NCI-H1436 (cell line): ENCODE data around the gene CMIP.

ENCODE experiments used
- DNase-seq: peaks from one replicate; lab custom pipeline; 2025; lab: John Stamatoyannopoulos, UW

CMIP gene

GRCh38 chr16:81551151-81551808 is 106.7 kb downstream of the CMIP start:
- DNase-seq, result no peak

DNA sequence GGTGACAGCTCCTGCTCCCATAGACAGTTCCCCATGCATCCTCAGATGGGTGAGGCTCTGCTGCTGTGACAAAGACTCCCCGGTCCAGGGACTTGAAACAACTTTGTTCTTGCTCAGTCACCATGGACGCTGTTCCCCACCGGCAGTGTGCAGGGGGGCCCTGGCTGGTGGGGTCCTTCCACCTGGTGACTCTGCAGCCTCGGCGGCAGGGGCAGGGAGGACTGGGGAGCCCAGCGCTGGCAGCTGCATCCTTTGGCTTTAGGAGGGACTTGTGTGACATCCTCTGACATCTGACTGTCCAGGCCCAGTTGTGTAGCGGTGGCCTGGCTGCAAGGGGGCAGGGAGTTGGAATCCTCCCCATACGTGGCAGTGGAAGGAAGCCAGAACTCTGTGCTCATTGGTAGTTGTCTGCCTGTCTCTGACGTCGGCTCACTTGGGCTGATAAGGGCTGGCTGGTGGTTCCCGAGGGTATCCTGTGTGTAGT is 107.3 kb downstream of the CMIP start:
- no peak for DNase-seq

- DNase-seq, result no peak
These were observed 108.1 kb downstream of the CMIP start for GRCh38 chr16:81552743-81553079.

GRCh38 chr16:81553080-81553813 is 108.6 kb downstream of the CMIP start:
- DNase-seq, result no peak

- DNase-seq, result no peak
These were observed 109.4 kb downstream of the CMIP start for GRCh38 chr16:81553814-81554675.

- no peak for DNase-seq
These were observed 110.4 kb downstream of the CMIP start for GRCh38 chr16:81554979-81555378.

- DNase-seq, result no peak
These were observed 111.1 kb downstream of the CMIP start for GRCh38 chr16:81555660-81556059.

DNA sequence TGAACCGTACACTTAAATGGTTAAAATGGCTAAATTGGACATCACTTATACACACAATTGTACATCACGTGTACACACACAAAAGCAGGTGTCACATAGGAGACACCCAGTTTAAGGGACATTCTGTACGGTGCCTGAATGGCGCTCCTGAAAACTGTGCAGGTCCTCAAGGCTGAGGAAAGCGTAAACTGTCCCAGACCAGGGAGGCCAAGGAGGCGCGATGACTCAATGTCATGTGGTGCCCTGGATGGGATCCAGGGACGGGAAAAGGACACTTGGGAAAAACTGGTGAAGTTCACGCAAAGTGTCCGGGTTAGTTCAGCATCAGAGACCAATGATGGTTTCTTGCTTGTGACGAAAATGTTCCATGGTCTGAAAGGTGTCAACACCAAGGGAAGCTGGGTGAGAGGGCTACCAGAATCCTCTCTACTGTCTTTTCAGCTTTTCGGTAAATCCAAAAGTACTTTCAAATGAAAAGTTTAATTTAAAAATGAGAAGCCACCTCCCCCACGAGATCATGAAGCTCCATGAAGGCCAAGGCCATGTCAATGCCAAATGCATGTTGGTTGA is 112.2 kb downstream of the CMIP start:
- DNase-seq, result no peak

GRCh38 chr16:81558077-81558443 is 113.5 kb downstream of the CMIP start:
- DNase-seq, result no peak

DNA sequence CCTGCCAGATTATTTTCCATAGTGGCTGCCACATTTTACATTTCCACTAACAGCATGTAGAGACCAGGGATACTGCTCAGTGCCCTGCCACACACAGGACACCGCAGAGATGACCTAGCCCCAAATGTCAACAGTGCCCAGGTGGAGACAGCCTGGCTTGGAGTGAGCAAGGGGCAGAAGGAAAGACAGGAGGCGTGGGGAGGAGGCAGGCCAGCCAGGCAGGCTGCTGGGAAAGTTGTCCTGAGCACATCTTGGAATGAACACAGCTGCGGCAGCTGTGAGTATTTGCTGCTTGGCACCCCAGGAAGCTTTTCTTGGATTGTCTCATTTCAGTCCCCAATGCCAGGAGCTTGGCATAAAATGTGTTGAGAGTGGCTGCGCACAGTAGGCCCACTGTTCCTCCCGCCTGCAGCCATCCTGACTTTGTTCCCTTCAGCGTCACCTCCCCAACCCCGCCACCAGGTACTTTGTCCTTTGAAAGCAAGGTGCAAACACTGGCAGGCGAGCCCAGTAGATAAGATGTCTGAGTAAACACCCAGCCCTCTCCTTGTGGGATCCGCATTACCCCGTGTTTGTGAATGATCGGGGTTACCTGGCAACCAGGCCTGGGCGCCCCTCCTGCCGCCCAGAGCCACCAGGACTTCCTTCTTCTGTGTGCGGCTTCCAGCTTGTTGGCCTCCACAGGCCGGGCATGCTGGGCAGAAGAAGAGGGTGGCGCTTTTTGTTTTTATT is 114.0 kb downstream of the CMIP start:
- DNase-seq, result peak; percentile 68

GRCh38 chr16:81560979-81561657 is 116.5 kb downstream of the CMIP start:
- DNase-seq, result no peak

DNA sequence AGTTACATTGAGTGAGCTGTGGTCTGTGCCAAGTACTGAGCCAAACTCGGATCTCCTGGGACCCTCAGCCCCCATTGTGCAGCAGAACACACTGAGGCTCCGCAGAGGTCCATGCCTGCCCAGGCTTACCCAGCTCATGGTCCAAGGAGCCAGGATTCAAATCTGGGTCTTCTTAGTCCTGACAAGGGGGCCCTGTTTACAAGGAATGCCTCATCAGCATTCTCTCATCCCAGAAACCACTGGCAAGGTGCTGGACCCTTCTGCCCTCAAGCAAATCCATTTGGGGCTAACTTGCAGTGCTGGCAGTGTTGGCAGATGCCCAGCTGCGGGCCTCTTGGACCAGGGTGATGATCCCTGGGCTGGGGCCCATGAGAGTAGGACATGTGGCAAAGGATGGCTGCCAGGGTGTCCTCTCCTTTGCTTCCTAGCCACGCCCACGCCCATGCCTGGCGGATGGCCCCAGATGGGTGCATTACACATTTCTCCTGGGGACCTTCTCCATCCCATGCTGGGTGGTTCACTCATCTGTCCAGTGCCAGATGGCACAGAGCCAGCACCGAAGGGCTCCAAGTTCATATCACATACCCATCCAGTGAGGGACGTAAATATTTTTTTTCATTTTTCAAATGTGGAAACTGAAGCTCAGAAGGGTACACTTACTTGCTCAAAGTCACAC is 117.7 kb downstream of the CMIP start:
- no peak for DNase-seq

- no peak for DNase-seq
These were observed 118.3 kb downstream of the CMIP start for GRCh38 chr16:81562926-81563325.

GRCh38 chr16:81564421-81564911 is 119.9 kb downstream of the CMIP start:
- DNase-seq, result no peak

DNA sequence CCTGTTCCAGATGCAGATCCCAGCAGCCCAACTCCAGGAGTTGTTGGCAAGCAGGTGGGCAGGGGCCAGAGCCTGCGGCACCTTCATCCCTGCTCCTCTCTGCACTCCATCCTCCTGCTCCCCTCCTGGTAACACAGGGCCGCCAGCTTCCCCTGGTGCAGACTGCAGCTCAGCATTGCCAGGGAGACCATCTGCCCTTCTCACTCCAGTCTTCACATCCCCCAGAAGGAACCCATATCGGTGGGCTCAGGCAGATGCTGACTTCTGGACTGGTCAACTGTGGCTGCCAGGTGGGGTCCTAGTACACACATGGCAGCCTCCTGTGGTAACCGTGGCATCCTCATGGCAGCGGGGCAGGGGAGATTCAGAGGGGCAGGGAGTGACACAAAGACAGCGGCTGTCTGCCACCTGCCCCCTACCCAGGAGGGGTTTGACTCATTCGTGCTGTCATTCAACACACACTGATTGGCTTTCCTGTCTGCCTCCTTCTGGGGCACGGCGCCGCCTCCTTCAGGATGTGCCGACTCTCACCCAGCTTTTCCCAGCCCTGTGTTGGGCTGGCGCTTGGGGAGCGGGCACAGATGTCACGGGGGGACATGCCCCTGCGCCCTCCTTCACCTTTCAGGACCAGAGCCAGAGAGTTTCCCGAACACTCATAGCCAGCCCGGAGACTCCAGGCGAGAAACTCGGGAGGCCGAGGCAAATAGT is 120.9 kb downstream of the CMIP start:
- DNase-seq, result no peak

DNA sequence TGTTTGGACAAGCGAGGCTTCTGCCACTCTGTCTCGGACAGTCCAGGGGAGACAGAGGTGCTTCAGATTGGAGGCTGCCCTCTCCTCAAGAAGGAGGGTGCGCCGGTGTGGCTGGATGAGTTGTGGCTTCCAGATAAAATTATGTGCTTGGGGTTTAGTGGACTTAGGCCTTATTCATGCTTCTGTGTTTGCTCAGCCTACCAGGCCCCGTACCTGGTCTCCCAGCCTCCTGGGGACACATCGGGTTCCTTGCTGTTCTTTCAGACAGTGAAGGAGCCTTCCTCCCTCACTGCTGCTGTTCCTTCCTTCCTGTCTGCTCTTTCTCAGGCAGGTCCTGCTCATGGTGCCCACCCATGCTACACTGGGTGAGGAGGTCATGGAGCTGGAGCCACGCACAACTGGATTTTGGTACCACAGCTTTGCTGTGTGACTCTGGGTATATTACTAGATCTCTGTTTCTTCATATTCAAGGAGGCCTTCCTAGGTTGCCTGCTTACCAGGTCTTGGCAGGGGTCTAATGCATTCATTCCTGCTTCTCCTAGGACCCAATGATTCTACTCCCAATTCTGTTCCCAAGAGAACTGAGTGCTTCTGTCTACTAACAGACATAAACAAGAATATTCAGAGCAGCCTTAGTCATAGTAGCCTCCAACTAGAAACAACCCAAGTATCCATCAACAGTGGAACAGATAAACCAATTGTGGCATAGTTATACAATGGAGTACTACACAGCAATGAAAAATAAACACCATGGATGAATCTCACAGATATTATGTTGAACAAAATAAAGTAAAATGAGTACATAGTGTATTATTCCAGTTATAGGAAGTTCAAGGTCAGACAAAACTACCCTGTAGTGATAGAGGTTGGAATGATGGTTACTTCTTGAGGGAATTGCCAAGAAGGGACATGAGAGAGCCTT is 121.7 kb downstream of the CMIP start:
- no peak for DNase-seq

DNA sequence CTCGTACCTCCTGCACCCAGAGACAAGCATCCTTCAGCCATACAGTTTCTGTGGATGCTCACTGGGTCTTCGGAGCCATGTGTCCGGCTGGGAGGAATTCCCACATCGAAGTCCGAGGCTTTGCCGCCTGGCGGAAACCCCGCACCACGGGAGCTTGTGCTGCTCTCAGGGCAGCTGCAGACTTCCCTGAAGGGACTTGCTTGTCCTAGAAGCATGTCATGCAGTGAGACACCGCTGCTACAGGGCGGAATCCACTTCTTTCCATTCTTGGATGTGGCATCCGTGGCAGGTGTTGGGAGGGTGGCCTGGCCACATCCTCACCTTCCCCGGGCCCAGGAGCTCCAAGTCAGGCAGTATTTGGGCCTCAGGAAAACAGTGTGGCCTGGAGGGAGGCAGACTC is 122.5 kb downstream of the CMIP start:
- no peak for DNase-seq

- no peak for DNase-seq
These were observed 123.6 kb downstream of the CMIP start for GRCh38 chr16:81567987-81568748.
